PC-3 (cell line): Measurements from ENCODE around the gene CPT1C. TPM values are rescaled to one million over a fixed set of nuclear protein-coding genes. Genes with fewer than 3 reads are reported as not detected.

Experiments
- ATAC-seq: fragments of 200-7000 bp; cut with Tn5 transposase; 2 replicates; pipeline ENCODE4 v1.9.1; 2020; ENCODE audit warnings: mild to moderate bottlenecking, moderate library complexity
- BruUV-seq: library from RNA; stranded (reverse); fragments of 400-500 nt; replicated peaks from 2 replicates; lab custom pipeline; 2021; lab: Mats Ljungman, UMichigan
- CTCF ChIA-PET: fragments of 300-600 bp; sonication (Branson Sonifier 250); formaldehyde crosslinking; loops from one replicate; lab custom pipeline; 2022; ENCODE audit warnings: antibody characterized with exemption; lab: Charles Lee
- POLR2A ChIA-PET: fragments of 300-600 bp; sonication (Branson Sonifier 250); formaldehyde crosslinking; loops from one replicate; lab custom pipeline; 2022; ENCODE audit warnings: antibody characterized with exemption; ENCODE audit not compliant: unreplicated experiment; lab: Charles Lee
- DNase-seq: peaks from one replicate; pipeline ENCODE4 v3.0.0-alpha.2; 2015
- H2AFZ ChIP-seq: fragments of 300-600 bp; sonication (generic); 2 replicates; pipeline ENCODE4 v1.6.0; 2016; ENCODE audit warnings: antibody characterized with exemption, low read length
- H3F3A ChIP-seq: fragments of 300-600 bp; sonication (generic); one replicate; pipeline ENCODE4 v1.6.0; 2017; ENCODE audit warnings: antibody characterized with exemption, low read length, control low read depth, mild to moderate bottlenecking; ENCODE audit not compliant: unreplicated experiment
- H3K27ac ChIP-seq: fragments of 300-600 bp; sonication (generic); 2 replicates; pipeline ENCODE4 v1.5.1; 2016; ENCODE audit warnings: mild to moderate bottlenecking, low read length
- H3K27me3 ChIP-seq: fragments of 300-600 bp; sonication (generic); 2 replicates; pipeline ENCODE4 v1.6.1; 2016; ENCODE audit warnings: low read length, mixed read lengths
- H3K36me3 ChIP-seq: fragments of 300-600 bp; sonication (generic); 2 replicates; pipeline ENCODE4 v1.6.1; 2016; ENCODE audit warnings: low read depth, mixed run types, low read length, mixed read lengths
- H3K4me1 ChIP-seq: fragments of 300-600 bp; sonication (generic); 2 replicates; pipeline ENCODE4 v1.5.1; 2016; ENCODE audit warnings: low read length; ENCODE audit not compliant: insufficient read depth
- H3K4me2 ChIP-seq: fragments of 300-600 bp; sonication (generic); 2 replicates; pipeline ENCODE4 v1.6.0; 2016; ENCODE audit warnings: low read length
- H3K4me3 ChIP-seq: fragments of 300-600 bp; sonication (generic); 2 replicates; pipeline ENCODE4 v1.5.1; 2016; ENCODE audit warnings: mild to moderate bottlenecking, low read length, mixed read lengths
- H3K79me2 ChIP-seq: fragments of 300-600 bp; sonication (generic); 2 replicates; pipeline ENCODE4 v1.6.1; 2017; ENCODE audit warnings: low read length, mixed read lengths
- H3K9ac ChIP-seq: fragments of 300-600 bp; sonication (generic); 2 replicates; pipeline ENCODE4 v1.6.0; 2016; ENCODE audit warnings: mild to moderate bottlenecking, low read length
- H3K9me2 ChIP-seq: fragments of 300-600 bp; sonication (generic); replicated peaks from 2 replicates; pipeline ENCODE4 v1.6.1; 2016; ENCODE audit warnings: mixed run types, low read length, mixed read lengths
- H3K9me3 ChIP-seq: fragments of 300-600 bp; sonication (generic); 2 replicates; pipeline ENCODE4 v1.6.1; 2016; ENCODE audit warnings: low read length, mixed read lengths
- H4K20me1 ChIP-seq: fragments of 300-600 bp; sonication (generic); 2 replicates; pipeline ENCODE4 v1.6.1; 2016; ENCODE audit warnings: low read length, mixed read lengths
- EZH2 ChIP-seq: fragments of 300-600 bp; sonication (generic); IDR thresholded peaks from one replicate; pipeline ENCODE4 v1.6.1; 2017; ENCODE audit warnings: antibody characterized with exemption, mild to moderate bottlenecking, low read length; ENCODE audit not compliant: unreplicated experiment
- EZH2phosphoT487 ChIP-seq: fragments of 300-600 bp; sonication (generic); IDR thresholded peaks from 2 replicates; pipeline ENCODE4 v1.6.1; 2018; ENCODE audit warnings: mild to moderate bottlenecking, antibody characterized with exemption, low read length, borderline replicate concordance
- intact Hi-C: fragments of 100-400 bp; cut with micrococcal nuclease; formaldehyde crosslinking; loops from 2 replicates; pipeline ENCODE4 v1.9.0; 2023
- total RNA-seq: library from RNA; depleted of rRNA; stranded (reverse); fragments of >200 nt; gene quantifications from 2 replicates; pipeline ENCODE4 v1.2.3, GENCODE V29; 2014
- TF ChIP-seq, protein P1 (sequence below): fragments of 300-600 bp; sonication (generic); conservative IDR thresholded peaks from 2 replicates; pipeline ENCODE4 v1.5.1; 2017; ENCODE audit warnings: antibody characterized with exemption, low read depth, mild to moderate bottlenecking, low read length

Gene CPT1C
- total RNA-seq, 1 experiment from 2014 or later, result 11.5 TPM

DNA sequence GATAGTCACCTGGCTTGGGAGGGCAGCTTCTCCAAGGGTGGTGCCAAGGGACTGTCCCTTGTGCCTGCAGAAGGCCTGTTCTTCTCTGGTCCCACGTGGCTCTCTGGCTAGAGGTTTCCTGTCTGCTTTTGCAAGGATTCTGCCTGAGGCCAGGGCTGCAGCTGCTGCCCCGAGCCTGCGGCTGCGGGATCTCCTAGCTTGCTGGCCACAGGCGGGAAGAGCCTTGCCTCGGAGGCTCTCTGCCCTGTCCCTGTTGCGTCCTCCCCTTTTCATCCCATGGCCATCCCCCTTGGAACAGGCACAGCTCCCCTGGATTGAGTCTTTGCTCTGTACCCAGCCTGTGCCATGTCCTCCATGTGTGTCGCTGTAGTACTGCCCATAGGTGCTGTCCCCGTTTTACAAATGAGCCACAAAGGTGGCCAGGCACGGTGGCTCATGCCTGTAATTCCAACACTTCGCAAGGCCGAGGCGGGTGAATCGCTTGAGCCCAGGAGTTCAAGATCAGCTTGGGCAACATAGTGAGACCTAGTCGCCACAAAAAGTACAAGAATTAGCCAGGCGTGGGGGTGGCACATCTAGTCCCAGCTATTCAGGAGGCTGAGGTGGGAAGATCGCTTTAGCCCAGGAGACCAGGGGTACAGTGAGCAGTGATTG, 34.3 kb upstream of the CPT1C start:
- H3K79me2 ChIP-seq, result no peaks in the 10 kb centered on the region
- intact Hi-C loops, result no loop called here
- no peak overlapping the region for H2AFZ ChIP-seq
- no peak for ATAC-seq
- no peaks in the 10 kb centered on the region for H3K4me1 ChIP-seq
- no peak for DNase-seq
- H3K27me3 ChIP-seq, result no peaks in the 10 kb centered on the region
- POLR2A ChIA-PET, result no interaction called here
- H3K27ac ChIP-seq, result no peak overlapping the region
- peaks cover 60% of the 10 kb centered on the region for H3K36me3 ChIP-seq
- no TSS peak for BruUV-seq
- no peaks in the 10 kb centered on the region for H3K9me2 ChIP-seq
- H3F3A ChIP-seq, result no peaks in the 10 kb centered on the region
- no peak overlapping the region for H3K4me2 ChIP-seq
- TF ChIP-seq EZH2phosphoT487, result no peak
- TF ChIP-seq, protein P1, sequence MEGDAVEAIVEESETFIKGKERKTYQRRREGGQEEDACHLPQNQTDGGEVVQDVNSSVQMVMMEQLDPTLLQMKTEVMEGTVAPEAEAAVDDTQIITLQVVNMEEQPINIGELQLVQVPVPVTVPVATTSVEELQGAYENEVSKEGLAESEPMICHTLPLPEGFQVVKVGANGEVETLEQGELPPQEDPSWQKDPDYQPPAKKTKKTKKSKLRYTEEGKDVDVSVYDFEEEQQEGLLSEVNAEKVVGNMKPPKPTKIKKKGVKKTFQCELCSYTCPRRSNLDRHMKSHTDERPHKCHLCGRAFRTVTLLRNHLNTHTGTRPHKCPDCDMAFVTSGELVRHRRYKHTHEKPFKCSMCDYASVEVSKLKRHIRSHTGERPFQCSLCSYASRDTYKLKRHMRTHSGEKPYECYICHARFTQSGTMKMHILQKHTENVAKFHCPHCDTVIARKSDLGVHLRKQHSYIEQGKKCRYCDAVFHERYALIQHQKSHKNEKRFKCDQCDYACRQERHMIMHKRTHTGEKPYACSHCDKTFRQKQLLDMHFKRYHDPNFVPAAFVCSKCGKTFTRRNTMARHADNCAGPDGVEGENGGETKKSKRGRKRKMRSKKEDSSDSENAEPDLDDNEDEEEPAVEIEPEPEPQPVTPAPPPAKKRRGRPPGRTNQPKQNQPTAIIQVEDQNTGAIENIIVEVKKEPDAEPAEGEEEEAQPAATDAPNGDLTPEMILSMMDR, result no peak
- no peak for TF ChIP-seq EZH2
- no peak overlapping the region for H3K4me3 ChIP-seq
- no peak overlapping the region for H3K9ac ChIP-seq
- H4K20me1 ChIP-seq, result 0 out of 2 replicates have a peak, but pooled peaks cover 3% of the 10 kb centered on the region
- H3K9me3 ChIP-seq, result no peaks in the 10 kb centered on the region
- CTCF ChIA-PET, result no interaction called here

DNA sequence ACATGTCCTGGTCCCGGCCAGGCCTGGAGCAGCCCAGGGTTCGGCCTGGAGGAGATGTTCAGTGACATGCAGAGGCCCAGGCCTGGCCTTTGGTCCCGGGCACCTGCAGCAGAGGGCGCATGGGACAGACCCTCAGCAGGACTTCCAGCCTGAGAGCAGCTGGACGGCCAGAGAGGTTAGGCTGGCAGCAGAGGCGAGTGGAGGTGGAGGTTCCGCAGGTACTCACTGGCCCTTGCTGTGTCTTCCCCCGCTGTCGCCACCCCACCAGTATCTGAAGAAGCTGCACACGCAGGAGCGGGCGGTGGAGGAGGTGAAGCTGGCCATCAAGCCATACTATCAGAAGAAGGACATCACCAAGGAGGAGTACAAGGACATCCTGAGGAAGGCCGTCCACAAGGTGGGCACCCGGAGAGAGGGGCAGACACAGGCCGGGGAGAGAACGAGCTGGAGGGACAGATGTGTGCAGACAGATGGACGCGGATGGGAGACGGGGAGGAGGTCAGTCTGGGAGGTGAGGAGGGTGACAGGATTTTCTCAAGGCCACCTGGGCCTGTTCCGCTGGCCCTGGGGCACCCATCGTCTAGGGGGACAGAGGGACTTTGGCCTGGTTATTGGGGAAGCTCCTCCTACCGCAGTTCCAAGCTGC, 33.3 kb upstream of the CPT1C start:
- ChIA-PET POLR2A (interaction anchor here (0.5 kb wide), 1 partner anchor 9 kb away, joined by 11 read pairs; no protein-coding TSS in a partner anchor), CTCF (no interaction called here)
- no peak overlapping the region for H3K4me3 ChIP-seq
- no peaks in the 10 kb centered on the region for H3F3A ChIP-seq
- no peak overlapping the region for H3K4me2 ChIP-seq
- no peak for DNase-seq
- H2AFZ ChIP-seq, result no peak overlapping the region
- no peaks in the 10 kb centered on the region; the same call in 1 of the 2 replicates for H3K79me2 ChIP-seq
- no TSS peak for BruUV-seq
- H3K27me3 ChIP-seq, result no peaks in the 10 kb centered on the region
- no peak overlapping the region for H3K27ac ChIP-seq
- H3K4me1 ChIP-seq, result no peaks in the 10 kb centered on the region
- peaks cover 57% of the 10 kb centered on the region for H3K36me3 ChIP-seq
- intact Hi-C loops, result no loop called here
- no peak overlapping the region for H3K9ac ChIP-seq
- H4K20me1 ChIP-seq, result 0 out of 2 replicates have a peak, but pooled peaks cover 3% of the 10 kb centered on the region
- no peaks in the 10 kb centered on the region for H3K9me2 ChIP-seq
- no peaks in the 10 kb centered on the region for H3K9me3 ChIP-seq
- TF ChIP-seq EZH2phosphoT487 (no peak), EZH2 (no peak)
- TF ChIP-seq, protein P1, result no peak
- no peak for ATAC-seq

DNA sequence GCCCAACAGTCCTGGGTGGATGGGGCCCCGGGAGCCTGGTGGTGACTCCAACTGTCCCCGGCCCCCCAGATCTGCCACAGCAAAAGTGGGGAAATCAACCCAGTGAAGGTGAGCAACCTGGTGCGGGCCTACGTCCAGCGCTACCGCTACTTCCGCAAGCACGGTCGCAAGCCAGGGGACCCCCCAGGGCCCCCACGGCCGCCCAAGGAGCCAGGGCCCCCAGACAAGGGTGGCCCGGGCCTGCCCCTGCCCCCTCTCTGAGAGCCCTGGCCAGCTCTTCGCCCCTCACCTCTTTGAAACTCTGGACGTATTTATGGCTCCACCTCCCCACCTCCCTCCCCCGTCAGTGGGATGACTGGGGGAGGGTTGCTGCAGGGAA, 32.8 kb upstream of the CPT1C start:
- Histone ChIP-seq H3K9ac (no peak overlapping the region), H3K27ac (no peak overlapping the region), H3K4me2 (no peak overlapping the region), H3K9me2 (no peaks in the 10 kb centered on the region), H4K20me1 (0 out of 2 replicates have a peak, but pooled peaks cover 3% of the 10 kb centered on the region), H3K27me3 (no peaks in the 10 kb centered on the region), H3K36me3 (peaks cover 52% of the 10 kb centered on the region), H3K4me3 (no peak overlapping the region), H3K79me2 (peaks cover 1% of the 10 kb centered on the region; the same call in 1 of the 2 replicates), H3F3A (no peaks in the 10 kb centered on the region), H3K4me1 (no peaks in the 10 kb centered on the region), H2AFZ (no peak overlapping the region), H3K9me3 (no peaks in the 10 kb centered on the region)
- BruUV-seq, result TSS peak; percentile 25
- intact Hi-C loops, result no loop called here
- DNase-seq (no peak), ATAC-seq (no peak)
- ChIA-PET POLR2A (no interaction called here), CTCF (no interaction called here)
- TF ChIP-seq EZH2, result no peak
- no peak for TF ChIP-seq EZH2phosphoT487
- TF ChIP-seq, protein P1, result no peak
